Upper lobe of left lung (tissue), 6 donors: ENCODE measurements around the gene RNLS. TPM values are rescaled to one million over a fixed set of nuclear protein-coding genes. Genes with fewer than 3 reads are reported as not detected.

ENCODE experiments used
- ATAC-seq, 2 donors: fragments of 200-7000 bp; cut with Tn5 transposase; one replicate each; pipeline ENCODE4 v1.9.1; 2022; ENCODE audit warnings: mild to moderate bottlenecking in 2 of 2, moderate library complexity in 2 of 2; ENCODE audit not compliant: low FRiP score in 2 of 2
- DNase-seq, 2 donors: peaks; one replicate each; pipeline ENCODE4 v3.0.0-alpha.2; 2019 to 2020
- H3K27ac ChIP-seq, 4 donors: fragments of 200-600 bp; sonication (generic); one replicate each; pipeline ENCODE4 v1.5.1; 2016 to 2019
- H3K27me3 ChIP-seq, 4 donors: fragments of 200-600 bp; sonication (generic); one replicate each; pipeline ENCODE4 v1.5.1; 2017 to 2019
- H3K36me3 ChIP-seq, 4 donors: fragments of 200-600 bp; sonication (generic); one replicate each; pipeline ENCODE4 v1.5.1; 2016 to 2019
- H3K4me1 ChIP-seq, 4 donors: fragments of 200-600 bp; sonication (generic); one replicate each; pipeline ENCODE4 v1.5.1; 2018 to 2019
- H3K4me3 ChIP-seq, 4 donors: fragments of 200-600 bp; sonication (generic); one replicate each; pipeline ENCODE4 v1.5.1; 2017 to 2019; ENCODE audit warnings: mild to moderate bottlenecking in 2 of 4, moderate library complexity in 1 of 4
- H3K9me3 ChIP-seq, 4 donors: fragments of 200-600 bp; sonication (generic); one replicate each; pipeline ENCODE4 v1.5.1; 2018 to 2019
- EP300 ChIP-seq, 4 donors: sonication (generic); formaldehyde crosslinking; IDR thresholded peaks; one replicate each; pipeline ENCODE4 v1.5.1; 2017; ENCODE audit warnings: antibody characterized with exemption in 4 of 4, control low read depth in 2 of 4
- POLR2A ChIP-seq, 4 donors: fragments of 450-650 bp; IDR thresholded peaks; one replicate each; pipeline ENCODE4 v1.5.1; 2016 to 2017; ENCODE audit warnings: antibody characterized with exemption in 4 of 4, mild to moderate bottlenecking in 2 of 4
- POLR2AphosphoS5 ChIP-seq, 2 donors: sonication (generic); formaldehyde crosslinking; IDR thresholded peaks; one replicate each; pipeline ENCODE4 v1.5.1; 2017; ENCODE audit warnings: antibody characterized with exemption in 2 of 2
- WGBS, 2 donors: methylation state at CpG; one replicate each; pipeline ENCODE4 v1.1.5; 2017 to 2018; 5-methylcytosine and 5-hydroxymethylcytosine counted together
- total RNA-seq, 6 donors: library from RNA; depleted of rRNA in 4 of 6; stranded (reverse); fragments of >200 nt in 4 of 6; gene quantifications; one replicate each; pipeline versions ENCODE4 v1.1.0 to v1.2.1, GENCODE V29; 2016 to 2021
- TF ChIP-seq, protein P1 (sequence below), 6 experiments: fragments of 450-650 bp in 4 of 6; fragments of 200-600 bp in 2 of 6; sonication (generic) in 2 of 6; IDR thresholded peaks; one replicate each; pipeline ENCODE4 v1.5.1; 2016 to 2019; ENCODE audit warnings: antibody characterized with exemption in 6 of 6
- donor health status: DM: no; HTN: no; CAD: no; lungs with moderate emphysema.
- donor health status: DM: no; HTN: yes; CAD: no; lungs with severe emphysema.

Gene RNLS
- total RNA-seq, 6 donors from 2014 or later, result 5.0 to 27.1 (median 15.0) TPM

DNA sequence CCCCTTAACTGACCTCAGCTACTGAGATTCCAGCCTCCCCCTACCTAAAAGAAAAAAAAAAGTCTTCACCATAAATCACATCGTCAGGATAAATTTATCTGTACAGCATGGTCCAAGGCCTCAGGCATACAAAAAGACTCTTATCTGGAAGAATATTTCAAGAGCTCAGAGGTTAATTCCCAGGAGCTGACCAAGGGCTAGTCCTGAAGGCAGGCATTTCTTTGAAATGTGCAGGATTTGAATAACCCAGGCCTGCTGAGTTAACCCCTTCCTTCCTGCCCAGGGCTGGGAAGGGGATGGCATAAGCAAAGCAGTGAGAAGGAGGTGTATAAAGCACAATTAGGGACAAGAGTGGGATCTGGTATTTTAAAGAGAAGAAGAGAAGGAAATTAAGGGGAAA is 111.2 kb downstream of the RNLS start:
- TF ChIP-seq POLR2A (IDR thresholded peaks at IDR 0.05) (no peak), EP300 (IDR thresholded peaks at IDR 0.05) (no peak), POLR2AphosphoS5 (IDR thresholded peaks at IDR 0.05) (no peak)
- TF ChIP-seq, protein P1, sequence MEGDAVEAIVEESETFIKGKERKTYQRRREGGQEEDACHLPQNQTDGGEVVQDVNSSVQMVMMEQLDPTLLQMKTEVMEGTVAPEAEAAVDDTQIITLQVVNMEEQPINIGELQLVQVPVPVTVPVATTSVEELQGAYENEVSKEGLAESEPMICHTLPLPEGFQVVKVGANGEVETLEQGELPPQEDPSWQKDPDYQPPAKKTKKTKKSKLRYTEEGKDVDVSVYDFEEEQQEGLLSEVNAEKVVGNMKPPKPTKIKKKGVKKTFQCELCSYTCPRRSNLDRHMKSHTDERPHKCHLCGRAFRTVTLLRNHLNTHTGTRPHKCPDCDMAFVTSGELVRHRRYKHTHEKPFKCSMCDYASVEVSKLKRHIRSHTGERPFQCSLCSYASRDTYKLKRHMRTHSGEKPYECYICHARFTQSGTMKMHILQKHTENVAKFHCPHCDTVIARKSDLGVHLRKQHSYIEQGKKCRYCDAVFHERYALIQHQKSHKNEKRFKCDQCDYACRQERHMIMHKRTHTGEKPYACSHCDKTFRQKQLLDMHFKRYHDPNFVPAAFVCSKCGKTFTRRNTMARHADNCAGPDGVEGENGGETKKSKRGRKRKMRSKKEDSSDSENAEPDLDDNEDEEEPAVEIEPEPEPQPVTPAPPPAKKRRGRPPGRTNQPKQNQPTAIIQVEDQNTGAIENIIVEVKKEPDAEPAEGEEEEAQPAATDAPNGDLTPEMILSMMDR (IDR thresholded peaks at IDR 0.05), result no peak
- no peak overlapping the region for H3K27ac ChIP-seq
- 61 to 75% methylated on average over 1 of the region's 1 CpG for WGBS, 2 donors
- ATAC-seq, result no peak
- no peaks in the 10 kb centered on the region for H3K36me3 ChIP-seq
- no peaks in the 10 kb centered on the region for H3K9me3 ChIP-seq
- H3K27me3 ChIP-seq, result no peaks in the 10 kb centered on the region
- DNase-seq, result no peak
- no peak overlapping the region for H3K4me3 ChIP-seq
- peaks cover 0 to 19% (median 8%) of the 10 kb centered on the region in 4 donors for H3K4me1 ChIP-seq

DNA sequence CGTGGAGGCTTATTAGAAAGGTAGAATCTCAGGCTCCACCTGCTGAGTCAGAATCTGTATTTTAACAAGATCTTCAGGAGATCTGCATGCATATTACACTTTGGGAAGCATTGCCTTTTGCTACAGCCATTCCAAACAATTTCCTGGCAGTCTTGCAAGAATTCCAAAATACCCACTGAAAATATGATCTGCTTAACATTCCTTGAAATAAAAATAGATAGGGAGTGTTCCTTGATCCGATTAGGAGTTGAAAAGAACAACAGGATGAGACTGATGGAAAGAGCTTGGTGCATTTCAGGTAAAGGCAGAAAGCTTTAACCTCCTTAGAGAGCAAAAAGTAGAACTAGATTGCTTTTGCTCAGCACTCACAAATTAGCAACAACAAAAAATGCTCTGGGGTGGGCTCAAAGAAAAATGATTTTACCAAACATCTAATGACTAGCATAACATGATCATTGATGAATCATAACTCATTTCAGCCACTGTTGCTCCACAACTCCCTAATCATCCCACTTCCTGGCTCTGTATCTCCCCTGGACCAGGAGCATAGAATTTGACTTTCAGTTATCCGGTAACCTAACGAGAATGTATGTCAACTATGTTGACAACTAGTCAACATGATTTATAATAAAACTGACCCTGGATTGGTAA is 115.2 kb downstream of the RNLS start:
- Histone ChIP-seq H3K27me3 (no peaks in the 10 kb centered on the region), H3K4me1 (peaks cover 0 to 4% (median 0%) of the 10 kb centered on the region in 4 donors), H3K4me3 (no peak overlapping the region), H3K9me3 (no peaks in the 10 kb centered on the region), H3K27ac (no peak overlapping the region), H3K36me3 (no peaks in the 10 kb centered on the region)
- ATAC-seq (no peak), DNase-seq (no peak)
- TF ChIP-seq POLR2A (IDR thresholded peaks at IDR 0.05), result no peak
- TF ChIP-seq, protein P1 (IDR thresholded peaks at IDR 0.05), result no peak
- TF ChIP-seq EP300 (IDR thresholded peaks at IDR 0.05), result no peak
- no peak for TF ChIP-seq POLR2AphosphoS5 (IDR thresholded peaks at IDR 0.05)
- 41 to 55% methylated on average over 4 of the region's 4 CpGs for WGBS, 2 donors

DNA sequence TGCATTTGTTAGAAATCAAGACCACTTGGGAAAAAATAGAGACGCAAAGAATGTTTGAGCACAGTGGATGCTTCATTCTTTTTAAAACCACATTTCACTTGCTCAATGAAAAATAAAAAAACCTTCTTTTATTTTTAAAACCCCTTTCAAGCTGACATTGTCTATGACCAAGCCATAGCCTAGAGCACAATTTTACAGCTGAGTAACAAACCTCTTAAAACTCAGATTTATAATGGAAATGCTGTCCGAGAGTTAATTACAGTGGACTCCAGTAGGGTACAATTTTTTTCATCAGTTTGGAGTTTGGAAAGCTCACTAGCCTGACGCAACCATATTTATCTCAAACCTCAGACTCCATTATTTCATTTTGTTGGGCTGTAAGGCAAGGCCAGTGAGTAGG is 116.3 kb downstream of the RNLS start:
- no peaks in the 10 kb centered on the region for H3K36me3 ChIP-seq
- H3K9me3 ChIP-seq, result no peaks in the 10 kb centered on the region
- DNase-seq (no peak), ATAC-seq (no peak)
- TF ChIP-seq POLR2AphosphoS5 (IDR thresholded peaks at IDR 0.05) (no peak), POLR2A (IDR thresholded peaks at IDR 0.05) (no peak), EP300 (IDR thresholded peaks at IDR 0.05) (no peak)
- TF ChIP-seq, protein P1 (IDR thresholded peaks at IDR 0.05), result no peak
- peaks cover 0 to 4% (median 0%) of the 10 kb centered on the region in 4 donors for H3K4me1 ChIP-seq
- H3K27ac ChIP-seq, result no peak overlapping the region
- WGBS, 2 donors, result 89 to 96% methylated on average over 3 of the region's 3 CpGs
- no peak overlapping the region for H3K4me3 ChIP-seq
- H3K27me3 ChIP-seq, result no peaks in the 10 kb centered on the region

DNA sequence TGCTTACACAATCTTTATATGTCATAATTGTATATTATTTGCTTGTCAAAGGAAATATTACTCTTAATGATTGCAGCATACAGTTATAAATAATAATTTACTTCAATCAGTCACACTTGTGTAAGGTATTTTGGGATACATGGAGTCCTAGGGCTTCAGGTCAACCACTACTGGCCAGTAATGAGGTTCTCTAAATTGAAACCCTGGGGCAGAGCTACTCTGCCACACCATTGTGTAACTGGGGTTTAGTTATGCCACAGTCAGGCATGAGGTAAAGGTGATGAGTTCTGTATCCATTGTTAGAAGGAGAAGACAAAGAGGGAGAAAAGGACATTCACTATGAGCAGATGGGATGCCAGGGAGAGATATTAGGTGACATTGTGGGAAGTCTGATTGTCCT is 117.4 kb downstream of the RNLS start:
- no peak for ATAC-seq
- Histone ChIP-seq H3K36me3 (no peaks in the 10 kb centered on the region), H3K4me1 (peaks cover 0 to 4% (median 0%) of the 10 kb centered on the region in 4 donors), H3K9me3 (no peaks in the 10 kb centered on the region), H3K4me3 (no peak overlapping the region), H3K27ac (no peak overlapping the region), H3K27me3 (no peaks in the 10 kb centered on the region)
- no peak for DNase-seq
- TF ChIP-seq, protein P1 (IDR thresholded peaks at IDR 0.05), result no peak
- TF ChIP-seq POLR2AphosphoS5 (IDR thresholded peaks at IDR 0.05) (no peak), POLR2A (IDR thresholded peaks at IDR 0.05) (no peak), EP300 (IDR thresholded peaks at IDR 0.05) (no peak)

DNA sequence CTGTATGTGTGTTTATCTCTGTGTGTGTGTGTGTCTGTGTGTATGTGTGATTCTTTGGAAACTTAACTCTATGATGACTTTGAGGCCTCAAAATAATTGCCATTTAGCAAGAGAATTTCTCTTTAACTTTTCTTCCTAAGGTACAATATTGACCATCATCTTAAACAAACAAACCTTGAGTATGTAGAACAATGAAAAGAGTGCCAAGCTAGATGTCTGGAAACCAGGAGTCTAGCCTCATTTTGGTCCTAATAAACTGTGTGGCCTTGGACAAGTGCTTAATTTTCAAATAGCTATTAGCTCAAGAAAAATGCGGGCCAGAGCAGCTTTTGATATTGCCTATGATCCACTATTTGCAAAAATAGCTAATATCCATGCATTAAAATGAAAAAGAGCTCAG is 119.3 kb downstream of the RNLS start:
- TF ChIP-seq POLR2A (IDR thresholded peaks at IDR 0.05), result no peak
- TF ChIP-seq, protein P1 (IDR thresholded peaks at IDR 0.05), result no peak
- no peak for TF ChIP-seq POLR2AphosphoS5 (IDR thresholded peaks at IDR 0.05)
- no peak for TF ChIP-seq EP300 (IDR thresholded peaks at IDR 0.05)
- Histone ChIP-seq H3K27ac (no peak overlapping the region), H3K4me1 (peaks cover 0 to 4% (median 0%) of the 10 kb centered on the region in 4 donors), H3K36me3 (no peaks in the 10 kb centered on the region), H3K27me3 (no peaks in the 10 kb centered on the region), H3K4me3 (no peak overlapping the region), H3K9me3 (no peaks in the 10 kb centered on the region)
- DNase-seq, result no peak
- ATAC-seq, result no peak
- WGBS, 2 donors, result 86 to 89% methylated on average over 1 of the region's 1 CpG
